Stimulated activated CD4-positive, alpha-beta T cell treated with anti-CD3 and anti-CD28 coated beads, Interleukin-2, amount 100 ng/mL, for 4 hours (primary cell): ENCODE measurements around the gene ARHGEF6.
"Not testable (repeated sequence)": the region's sequence is repeated elsewhere in the genome, so short reads cannot be mapped to it uniquely, and the experiment has no call there.

Experiments
- DNase-seq: peaks from one replicate; pipeline ENCODE4 v3.0.0-alpha.2; 2020; ENCODE audit warnings: low read depth

Gene ARHGEF6, protein sequence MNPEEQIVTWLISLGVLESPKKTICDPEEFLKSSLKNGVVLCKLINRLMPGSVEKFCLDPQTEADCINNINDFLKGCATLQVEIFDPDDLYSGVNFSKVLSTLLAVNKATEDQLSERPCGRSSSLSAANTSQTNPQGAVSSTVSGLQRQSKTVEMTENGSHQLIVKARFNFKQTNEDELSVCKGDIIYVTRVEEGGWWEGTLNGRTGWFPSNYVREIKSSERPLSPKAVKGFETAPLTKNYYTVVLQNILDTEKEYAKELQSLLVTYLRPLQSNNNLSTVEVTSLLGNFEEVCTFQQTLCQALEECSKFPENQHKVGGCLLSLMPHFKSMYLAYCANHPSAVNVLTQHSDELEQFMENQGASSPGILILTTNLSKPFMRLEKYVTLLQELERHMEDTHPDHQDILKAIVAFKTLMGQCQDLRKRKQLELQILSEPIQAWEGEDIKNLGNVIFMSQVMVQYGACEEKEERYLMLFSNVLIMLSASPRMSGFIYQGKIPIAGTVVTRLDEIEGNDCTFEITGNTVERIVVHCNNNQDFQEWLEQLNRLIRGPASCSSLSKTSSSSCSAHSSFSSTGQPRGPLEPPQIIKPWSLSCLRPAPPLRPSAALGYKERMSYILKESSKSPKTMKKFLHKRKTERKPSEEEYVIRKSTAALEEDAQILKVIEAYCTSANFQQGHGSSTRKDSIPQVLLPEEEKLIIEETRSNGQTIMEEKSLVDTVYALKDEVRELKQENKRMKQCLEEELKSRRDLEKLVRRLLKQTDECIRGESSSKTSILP

DNA sequence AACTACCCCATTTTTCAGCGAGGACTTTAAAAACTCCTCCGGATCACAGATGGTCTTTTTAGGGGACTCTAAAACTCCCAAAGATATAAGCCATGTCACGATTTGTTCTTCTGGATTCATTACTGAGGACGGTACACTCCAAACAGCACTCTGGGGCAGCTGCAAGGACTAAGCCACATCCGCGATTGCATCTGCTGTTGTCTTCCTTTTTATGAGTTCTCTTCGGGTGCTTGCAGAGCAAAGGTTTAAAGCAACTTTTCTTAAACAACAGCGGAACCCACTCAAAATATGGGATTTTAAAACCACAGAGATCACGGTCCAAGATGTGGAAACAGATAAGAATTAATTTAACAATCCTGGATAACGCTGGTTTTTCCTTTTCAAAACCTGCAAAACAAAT lies at the start of gene ARHGEF6:
Gene ARHGEF6 (minus strand): TSS at position 170 of the 400 bp plus-strand sequence. CDS start 50 bp downstream, at position 120.
- no peak for DNase-seq

DNA sequence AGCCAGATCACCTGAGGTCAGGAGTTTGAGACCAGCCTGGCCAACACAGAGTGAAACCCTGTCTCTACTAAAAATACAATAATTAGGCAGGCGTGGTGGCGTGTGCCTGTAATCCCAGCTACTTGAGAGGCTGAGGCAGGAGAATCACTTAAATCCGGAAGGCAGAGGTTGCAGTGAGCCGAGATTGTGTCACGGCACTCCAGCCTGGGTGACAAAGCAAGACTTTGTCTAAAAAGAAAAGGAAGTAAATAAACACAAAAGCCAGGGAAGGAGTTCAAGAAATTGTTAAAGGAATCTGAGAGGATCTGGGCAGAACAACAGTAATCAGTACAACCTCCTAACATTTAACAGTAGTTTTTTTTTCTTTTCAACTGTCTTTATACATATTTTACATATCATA lies 48.7 kb upstream of the ARHGEF6 start:
- no peak for DNase-seq

DNA sequence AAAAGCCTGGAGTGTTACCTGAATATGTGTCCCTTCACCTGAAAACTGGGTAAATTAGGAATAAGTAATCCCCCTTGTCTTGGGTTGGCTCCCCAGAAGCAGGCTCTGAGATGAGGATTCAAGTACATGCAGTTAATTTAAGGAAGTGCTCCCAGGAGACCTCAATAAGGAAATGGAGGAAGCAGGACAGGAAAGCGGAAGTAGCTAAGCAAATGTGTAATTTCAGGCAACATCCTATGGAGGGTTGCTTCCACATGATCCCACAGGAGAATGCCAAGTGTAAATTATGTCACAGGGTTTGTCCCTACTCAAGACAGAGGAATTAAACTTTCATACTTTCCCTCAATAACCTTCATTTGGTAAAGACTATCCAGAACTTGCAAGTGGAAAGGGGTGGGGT lies 48.1 kb upstream of the ARHGEF6 start:
- DNase-seq = no peak

DNA sequence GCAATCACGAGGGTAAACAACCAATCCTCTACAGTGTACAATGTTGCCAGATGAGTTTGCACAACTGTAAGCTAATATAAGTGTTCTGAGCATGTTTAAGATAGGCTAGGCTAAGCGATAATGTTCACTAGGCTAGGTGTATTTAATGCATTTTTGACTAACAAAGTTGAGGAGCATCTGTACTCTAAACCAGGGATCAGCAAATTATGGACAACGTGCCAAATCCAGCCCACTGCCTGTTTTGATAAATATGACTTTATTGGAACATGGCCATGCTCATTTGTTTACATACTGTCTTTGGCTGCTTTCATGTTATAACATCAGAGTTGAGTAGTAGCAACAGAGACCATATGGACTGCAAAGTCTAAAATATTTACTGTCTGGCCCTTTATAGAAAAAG lies 46.3 kb upstream of the ARHGEF6 start:
- no peak for DNase-seq

DNA sequence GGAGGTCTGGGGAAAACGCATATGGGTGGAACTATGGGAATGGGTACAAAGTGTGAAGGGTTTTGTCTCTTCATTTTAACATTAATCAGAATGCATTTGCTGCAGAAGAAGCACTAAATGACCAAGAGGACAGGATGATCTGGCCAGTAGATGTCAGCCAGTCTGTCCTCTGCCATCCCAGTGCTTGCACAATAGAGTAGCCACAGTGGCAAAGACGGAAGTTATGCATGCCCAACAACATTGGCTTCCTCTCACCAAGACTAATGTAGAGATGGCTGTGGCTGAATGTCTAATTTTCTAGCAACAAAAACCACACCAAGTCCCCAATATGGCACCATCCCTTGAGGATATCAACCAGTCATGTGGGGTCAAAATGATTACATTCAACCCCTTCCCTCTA lies 45.0 kb upstream of the ARHGEF6 start:
- DNase-seq = no peak

DNA sequence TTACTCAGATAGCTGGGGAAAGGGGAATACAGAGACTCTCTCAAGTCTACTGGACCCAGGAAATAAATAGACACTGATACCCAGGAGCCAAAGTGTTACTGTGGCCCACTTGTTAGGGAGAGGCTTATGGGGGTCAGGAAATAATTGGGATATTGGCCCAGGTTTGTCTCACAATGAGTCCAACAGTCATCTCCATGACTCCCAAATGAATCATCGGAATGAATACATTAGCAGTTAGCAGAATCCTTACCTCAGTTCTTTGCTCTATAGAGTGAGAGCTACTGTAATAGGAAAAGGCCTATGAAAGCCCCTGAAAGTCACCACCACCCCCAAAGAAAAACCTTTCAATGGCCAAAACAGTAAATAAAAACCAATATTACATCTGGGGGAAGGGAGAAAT lies 42.4 kb upstream of the ARHGEF6 start:
- no peak for DNase-seq

DNA sequence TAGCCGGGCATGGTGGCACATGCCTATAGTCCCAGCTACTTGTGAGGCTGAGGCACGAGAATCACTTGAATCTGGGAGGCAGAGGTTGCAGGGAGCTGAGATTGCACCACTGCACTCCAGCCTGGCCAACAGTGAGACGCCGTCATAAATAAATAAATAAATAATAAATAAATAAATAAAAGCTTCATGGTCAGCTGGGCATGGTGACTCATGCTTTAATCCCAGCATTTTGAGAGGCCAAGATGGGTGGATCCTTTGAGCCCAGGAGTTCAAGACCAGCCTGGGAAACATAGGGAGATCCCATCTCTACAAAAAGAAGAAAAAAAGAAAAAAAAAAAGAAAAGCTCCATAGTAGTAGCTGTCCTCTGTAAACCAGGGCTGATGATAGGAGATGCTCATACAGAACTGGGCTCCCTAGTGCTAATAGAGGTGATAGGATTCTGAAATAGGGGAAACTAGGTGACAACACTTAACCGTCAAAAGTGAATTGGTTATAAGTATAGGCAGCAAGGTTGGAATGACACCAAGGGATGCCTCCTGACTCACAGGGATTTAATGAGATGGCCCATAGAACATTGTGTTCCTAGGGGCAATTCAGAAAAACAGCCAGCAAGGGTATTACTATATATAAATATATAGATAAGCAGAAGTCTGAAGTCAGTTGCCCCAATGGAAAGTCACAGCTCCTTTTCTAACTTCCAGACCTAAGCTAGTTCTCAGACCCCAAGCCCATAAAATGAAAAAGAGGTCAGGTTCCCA lies 41.8 kb upstream of the ARHGEF6 start:
- DNase-seq = no peak

DNA sequence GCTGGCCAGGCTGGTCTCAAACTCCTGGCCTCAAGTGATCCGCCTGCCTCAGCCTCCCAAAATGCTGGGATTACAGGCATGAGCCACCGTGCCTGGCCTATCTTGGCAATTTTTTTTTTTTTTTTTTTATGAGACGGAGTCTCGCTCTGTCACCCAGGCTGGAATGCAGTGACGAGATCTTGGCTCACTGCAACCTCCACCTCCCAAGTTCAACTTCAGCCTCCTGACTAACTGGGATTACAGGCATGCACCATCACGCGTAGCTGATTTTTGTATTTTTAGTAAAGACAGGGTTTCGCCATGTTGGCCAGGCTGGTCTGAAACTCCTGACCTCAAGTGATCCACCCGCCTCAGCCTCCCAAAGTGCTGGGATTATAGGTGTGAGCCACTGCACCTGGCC lies 39.0 kb upstream of the ARHGEF6 start:
- DNase-seq = not testable (repeated sequence)

DNA sequence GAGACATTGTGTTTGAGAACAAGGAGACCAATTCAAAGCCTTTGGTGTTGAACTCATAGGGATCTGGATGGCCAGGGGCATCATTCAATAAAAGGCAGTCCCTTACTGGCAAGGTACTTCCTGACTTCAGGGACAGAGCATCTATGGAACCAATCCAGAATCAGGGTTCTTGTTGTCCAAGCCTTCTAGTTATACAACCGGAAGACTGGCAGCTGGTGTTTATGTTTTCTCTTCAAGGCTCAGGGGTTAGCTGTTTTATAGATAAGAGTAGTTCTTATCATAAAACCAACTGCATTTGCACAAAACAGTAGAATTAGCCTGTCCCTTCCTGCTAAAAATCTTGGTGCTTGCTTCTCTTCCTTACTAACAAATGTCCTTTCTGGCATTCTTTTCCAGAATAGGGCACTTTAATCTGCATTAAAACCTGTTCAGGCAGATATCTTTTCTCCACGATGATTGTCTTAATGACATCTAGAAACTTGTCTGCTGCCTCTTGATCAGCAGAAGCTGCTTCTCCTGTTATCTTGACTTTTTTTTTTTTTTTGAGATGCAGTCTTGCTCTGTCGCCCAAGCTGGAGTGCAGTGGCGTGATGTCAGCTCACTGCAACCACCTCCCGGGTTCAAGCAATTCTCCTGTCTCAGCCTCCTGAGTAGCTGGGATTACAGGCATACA lies 38.4 kb upstream of the ARHGEF6 start:
- no peak for DNase-seq

DNA sequence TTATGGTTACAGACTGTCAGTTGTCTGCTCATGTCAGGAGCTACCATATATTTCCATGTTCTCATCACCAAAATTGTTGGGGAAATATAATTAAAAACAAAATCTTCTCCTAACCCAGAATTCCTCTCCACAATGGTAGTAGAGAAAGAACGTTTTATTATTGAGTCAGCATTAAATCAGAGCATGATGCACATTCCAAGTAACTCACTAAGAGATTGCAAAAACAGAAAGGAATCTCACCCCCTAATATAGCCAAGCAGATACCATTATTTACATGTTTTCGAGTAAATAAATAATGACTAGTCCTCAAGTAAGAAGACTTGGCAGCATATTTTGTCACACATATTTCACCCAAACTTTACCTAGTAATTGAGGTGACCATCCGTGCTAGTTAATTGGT lies 36.2 kb upstream of the ARHGEF6 start:
- no peak for DNase-seq

DNA sequence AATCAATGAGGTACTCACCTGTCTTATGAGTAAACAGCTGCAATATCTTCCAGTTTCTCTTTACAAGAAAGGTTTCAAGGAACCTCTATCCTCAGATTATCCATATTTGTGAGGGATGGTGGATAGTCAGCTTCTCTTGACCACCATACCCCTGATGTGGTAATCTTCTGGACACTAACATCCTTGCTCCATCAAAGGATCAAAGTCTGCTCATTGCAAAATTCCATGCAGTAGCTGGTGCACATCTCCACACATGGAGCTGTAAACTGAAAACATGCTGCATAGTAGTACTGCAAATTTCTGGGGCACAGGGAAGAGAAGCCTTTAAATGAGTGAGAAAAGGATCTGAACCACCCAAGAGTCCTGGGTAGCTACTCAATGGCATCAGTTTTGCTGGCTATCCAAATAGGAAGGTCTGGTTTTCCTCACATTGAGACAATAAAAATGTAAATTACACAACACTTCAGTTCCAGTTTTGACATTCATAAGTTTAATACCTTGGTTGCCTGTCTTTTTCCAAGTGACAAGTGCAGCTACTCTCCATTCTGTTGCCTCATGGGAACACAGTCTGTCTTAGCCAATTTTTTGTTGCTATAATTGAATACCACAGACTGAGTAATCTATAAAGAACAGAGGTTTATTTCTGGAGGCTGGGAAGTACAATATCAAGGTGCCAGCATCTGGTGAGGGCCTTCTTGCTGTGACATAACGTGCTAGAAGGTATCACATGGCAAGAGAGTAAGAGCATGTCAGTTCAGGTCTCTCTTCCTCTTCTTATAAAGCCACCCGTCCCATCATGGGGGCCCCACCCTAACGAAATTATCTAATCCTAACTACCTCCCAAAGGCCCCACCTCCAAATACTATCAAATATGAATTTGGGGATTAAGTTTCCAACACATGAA lies 34.4 kb upstream of the ARHGEF6 start:
- no peak for DNase-seq

DNA sequence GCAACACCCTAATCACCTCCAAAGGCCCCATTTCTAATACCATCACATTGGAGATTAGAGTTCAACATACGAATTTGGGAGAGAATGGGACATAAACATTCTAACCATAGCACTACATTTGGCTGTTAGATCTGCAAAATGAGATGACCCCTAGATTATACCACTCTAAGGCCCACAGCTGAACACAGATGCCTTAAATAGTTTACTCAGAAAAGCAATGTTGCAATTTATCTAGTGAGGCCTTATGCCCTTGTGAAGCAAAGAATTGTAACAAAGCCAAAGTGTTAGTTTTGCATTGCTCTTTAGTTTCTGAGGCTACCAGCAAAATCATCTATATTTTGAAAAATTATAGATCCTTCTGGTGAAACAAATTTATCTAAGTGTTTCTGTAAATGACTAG lies 31.6 kb upstream of the ARHGEF6 start:
- DNase-seq = no peak

DNA sequence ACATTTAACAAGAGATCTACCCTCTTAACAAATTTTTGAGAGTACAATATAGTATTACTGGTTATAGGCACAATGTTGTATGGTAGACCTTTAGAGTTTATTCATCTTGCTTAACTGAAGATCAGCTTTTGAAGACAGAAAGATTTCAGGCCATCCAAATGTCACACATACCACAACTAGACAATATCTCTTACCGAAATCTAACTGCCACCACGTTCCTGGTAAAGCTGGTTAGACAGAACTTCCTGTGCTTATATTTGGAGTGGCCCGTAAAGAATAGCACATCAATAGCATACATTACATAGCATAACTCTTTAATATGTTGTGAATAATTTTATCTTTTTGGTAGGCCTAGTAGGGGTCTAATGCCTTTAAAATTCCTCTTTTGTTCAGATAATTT lies 29.8 kb upstream of the ARHGEF6 start:
- no peak for DNase-seq

DNA sequence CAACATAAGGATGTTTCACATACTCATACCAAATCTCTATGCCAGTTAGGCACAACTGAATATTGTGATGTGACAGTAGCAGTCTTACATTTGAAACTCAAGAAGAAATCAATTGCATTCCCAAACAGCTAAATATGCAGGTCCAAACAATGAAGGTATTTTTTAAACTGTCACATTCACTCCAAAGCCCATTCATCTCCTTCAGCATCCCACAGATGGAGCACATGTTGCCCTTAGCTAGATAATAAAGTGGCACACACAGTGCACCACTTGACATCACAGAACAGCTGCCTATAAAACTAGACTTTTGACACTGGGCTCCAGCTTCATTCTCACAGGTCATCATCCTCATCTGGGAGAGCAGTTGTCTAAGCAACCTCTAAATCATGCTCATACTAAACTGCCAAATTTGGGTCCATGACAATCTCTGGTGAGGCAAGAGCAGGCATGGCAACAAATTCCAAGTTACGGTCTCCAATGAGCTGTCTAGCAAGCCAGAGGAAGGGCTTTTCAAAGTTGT lies 26.2 kb upstream of the ARHGEF6 start:
- DNase-seq = no peak

DNA sequence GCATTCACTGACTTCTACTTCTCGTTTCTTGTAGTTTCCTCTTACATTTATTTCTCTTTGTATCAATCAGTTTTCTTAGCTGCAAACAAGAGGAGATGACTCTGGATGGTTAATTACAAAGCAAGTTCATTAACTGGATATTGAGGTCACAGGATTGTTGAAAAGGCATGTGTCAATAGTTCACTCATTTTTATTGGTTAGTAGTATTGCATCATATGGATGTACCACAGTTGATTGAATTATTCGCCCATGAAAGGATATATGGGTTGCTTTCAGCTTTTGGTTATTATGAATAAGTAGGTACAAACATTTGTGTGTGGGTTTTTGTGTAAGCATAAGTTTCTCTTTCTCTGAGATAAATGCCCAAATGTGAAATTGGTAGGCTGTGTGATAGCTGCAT lies 21.8 kb upstream of the ARHGEF6 start:
- DNase-seq = no peak

DNA sequence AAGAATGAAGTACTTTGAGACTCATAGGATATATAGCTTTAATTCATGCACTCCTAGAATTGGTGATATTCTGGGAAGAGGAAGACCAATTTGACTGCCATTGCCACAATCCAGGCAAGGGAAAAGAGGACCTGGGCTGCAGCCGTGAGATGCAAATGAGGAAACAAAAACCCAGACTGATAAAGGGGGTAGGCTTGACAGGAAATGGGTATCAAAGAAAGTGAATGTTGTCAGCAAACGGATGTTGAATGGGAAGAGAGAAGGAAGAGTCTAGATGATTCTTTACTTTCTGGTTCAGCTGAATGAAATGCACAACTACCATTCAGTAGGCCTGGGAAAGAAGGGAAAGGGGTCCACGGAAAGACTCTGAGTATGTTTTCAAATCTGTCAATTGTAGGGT lies 17.1 kb upstream of the ARHGEF6 start:
- DNase-seq = no peak

DNA sequence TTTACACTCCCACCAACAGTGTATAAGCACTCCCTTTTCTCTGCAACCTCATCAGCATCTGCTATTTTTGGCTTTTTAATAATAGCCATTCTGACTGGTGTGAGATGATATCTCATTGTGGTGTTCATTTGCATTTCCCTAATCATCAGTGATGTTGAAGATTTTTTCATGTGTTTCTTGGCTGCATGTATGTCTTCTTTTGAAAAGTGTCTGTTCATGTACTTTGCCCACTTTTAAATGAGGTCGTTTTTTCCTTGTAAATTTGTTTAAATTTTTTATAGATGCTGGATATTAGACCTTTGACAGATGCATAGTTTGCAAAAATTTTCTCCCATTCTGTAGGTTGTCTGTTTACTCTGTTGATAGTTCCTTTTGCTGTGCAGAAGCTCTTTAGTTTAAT lies 14.4 kb upstream of the ARHGEF6 start:
- DNase-seq = not testable (repeated sequence)

DNA sequence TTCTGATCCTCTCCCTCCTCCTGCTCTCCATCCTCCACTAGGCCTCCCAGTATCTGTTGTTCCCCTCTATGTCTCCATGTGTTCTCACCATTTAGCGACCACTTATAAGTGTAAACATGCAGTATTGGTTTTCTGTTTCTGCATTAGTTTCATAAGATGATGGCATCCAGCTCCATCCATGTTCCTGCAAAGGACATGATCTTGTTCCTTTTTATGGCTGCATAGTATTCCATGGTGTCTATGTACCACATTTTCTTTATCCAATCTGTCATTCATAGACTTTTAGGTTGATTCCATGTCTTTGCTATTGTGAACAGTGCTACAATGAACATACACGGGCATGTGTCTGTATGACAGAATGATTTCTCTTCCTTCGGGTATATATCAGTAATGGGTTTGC lies 13.9 kb upstream of the ARHGEF6 start:
- not testable (repeated sequence) for DNase-seq

DNA sequence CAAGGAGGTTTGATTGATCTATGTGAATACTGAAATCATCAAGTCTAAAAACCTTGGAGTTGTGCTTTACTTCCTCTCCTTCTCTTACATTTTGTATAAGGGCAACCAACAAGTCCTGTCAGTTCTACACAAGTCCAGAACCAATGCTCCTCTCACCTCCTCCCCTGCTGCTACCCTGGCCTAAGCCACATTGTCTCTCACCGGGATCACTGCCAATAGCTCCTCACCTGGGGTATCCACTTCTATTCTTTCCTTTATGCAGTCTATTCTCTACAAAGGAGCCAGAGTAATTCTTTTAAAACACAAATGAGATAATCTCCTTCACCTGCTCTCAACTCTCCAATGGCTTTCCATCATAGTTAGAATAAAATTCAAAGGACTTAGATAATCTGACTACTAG lies 13.3 kb upstream of the ARHGEF6 start:
- no peak for DNase-seq

DNA sequence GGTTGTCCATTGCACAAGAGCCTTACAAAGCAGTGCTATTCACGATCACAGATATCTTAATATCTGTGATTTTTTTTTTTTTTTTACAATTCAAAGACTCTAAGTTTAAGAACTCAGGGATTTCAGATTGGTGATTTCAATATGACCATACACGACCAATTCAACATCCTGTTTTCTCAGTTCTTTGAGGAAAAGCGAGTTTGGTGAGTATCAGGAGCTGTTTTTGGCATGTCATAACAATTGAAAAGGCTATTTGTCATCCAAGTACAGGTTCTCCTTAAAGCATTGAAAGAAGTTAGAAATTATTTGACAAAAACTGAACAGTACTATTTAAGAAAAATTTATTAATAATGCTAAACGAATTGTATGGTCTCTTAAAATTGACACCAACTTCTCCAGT lies 9.1 kb upstream of the ARHGEF6 start:
- DNase-seq = no peak

DNA sequence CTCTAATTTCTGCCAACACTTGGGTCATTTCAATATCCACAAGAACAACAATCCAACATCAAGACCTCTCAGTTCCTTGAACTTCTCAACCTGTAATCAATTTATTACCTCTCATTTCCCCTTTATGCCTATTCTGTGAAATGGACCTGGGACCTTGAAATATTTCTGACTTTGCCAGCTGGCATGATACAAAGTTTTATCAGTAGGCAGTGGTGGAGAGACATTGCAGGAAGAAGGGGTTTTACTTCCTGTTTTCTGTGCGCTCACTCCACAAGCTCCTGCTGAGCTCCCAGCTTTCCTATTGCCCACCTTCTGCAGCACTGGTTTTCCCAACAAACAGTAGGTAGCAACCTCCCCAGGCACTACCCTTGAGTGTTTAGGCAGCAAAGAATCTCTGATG lies 3.5 kb upstream of the ARHGEF6 start:
- no peak for DNase-seq
